Activated T-helper 1 cell treated with anti-CD3 and anti-CD28 coated beads, Interleukin-12 subunit alpha, Interleukin-12 subunit beta, Interleukin-2, Interleukin-4 antibody, amounts not matched to agents 30 ng/mL and 10 ng/mL and 1 ng/mL, durations not matched to agents 14 hours and 24 hours and 36 hours (primary cell): ENCODE results near the gene EXOSC3. TPM values are rescaled to one million over a fixed set of nuclear protein-coding genes. Genes with fewer than 3 reads are reported as not detected.
"Not testable (repeated sequence)": the region's sequence is repeated elsewhere in the genome, so short reads cannot be mapped to it uniquely, and the experiment has no call there.

ENCODE experiments used
- DNase-seq: peaks from one replicate; pipeline ENCODE4 v3.0.0; 2021; ENCODE audit warnings: low spot score
- H3K27ac Mint-ChIP-seq: one replicate; pipeline ENCODE4 v1.8.0; 2021; ENCODE audit warnings: mild to moderate bottlenecking, mixed read lengths
- H3K27me3 Mint-ChIP-seq: one replicate; pipeline ENCODE4 v1.8.0; 2022; ENCODE audit warnings: mild to moderate bottlenecking, moderate library complexity, mixed read lengths; ENCODE audit not compliant: insufficient read depth
- H3K36me3 Mint-ChIP-seq: one replicate; pipeline ENCODE4 v1.8.0; 2021; ENCODE audit warnings: low read depth, mixed read lengths
- H3K4me1 Mint-ChIP-seq: one replicate; pipeline ENCODE4 v1.8.0; 2021; ENCODE audit warnings: low read depth, mixed read lengths
- H3K4me3 Mint-ChIP-seq: one replicate; pipeline ENCODE4 v1.8.0; 2021; ENCODE audit warnings: mild to moderate bottlenecking, moderate library complexity, mixed read lengths
- H3K9me3 Mint-ChIP-seq: one replicate; pipeline ENCODE4 v1.8.0; 2021; ENCODE audit warnings: mixed read lengths
- intact Hi-C: fragments of 100-400 bp; cut with micrococcal nuclease; formaldehyde crosslinking; loops from one replicate; pipeline ENCODE4 v1.15.1; 2024
- total RNA-seq: library from RNA; stranded (reverse); gene quantifications from 2 replicates; pipeline ENCODE4 v1.2.3, GENCODE V29; 2022

Gene EXOSC3
- total RNA-seq, 1 donor from 2014 or later = 94.8 TPM

DNA sequence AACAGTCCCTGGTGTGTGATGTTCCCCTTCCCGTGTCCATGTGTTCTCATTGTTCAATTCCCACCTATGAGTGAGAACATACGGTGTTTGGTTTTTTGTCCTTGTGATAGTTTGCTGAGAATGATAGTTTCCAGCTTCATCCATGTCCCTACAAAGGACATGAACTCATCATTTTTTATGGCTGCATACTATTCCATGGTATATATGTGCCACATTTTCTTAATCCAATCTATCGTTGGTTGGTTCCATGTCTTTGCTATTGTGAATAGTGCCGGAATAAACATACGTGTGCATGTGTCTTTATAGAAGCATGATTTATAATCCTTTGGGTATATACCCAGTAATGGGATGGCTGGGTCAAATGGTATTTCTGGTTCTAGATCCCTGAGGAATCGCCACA is 19.6 kb downstream of the EXOSC3 start:
- intact Hi-C loops, DNase-seq, H3K9me3 Mint-ChIP-seq, H3K4me3 Mint-ChIP-seq, H3K4me1 Mint-ChIP-seq, H3K27me3 Mint-ChIP-seq, H3K27ac Mint-ChIP-seq: not testable (repeated sequence)
- H3K36me3 Mint-ChIP-seq = peaks cover 38% of the 10 kb centered on the region

DNA sequence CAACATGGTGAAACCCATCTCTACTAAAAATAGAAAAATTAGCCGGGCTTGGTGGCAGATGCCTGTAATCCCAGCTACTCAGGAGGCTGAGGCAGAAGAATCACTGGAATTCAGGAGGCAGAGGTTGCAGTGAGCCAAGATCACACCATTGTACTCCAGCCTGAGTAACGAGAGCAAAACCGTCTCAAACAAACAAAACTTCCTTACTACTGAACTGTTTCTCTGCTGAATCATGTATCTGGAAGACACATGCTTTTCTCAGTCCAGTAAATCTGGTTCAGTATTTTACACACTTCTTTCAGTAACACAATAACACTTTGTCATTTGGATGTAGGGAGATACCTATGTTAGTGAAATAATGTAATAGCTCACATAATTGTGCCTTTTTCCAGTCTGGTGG is 23.4 kb downstream of the EXOSC3 start:
- Mint-ChIP-seq H3K36me3 (peaks cover 29% of the 10 kb centered on the region), H3K4me3 (no peak overlapping the region), H3K27ac (no peak overlapping the region), H3K9me3 (peaks cover 4% of the 10 kb centered on the region), H3K27me3 (no peaks in the 10 kb centered on the region), H3K4me1 (no peaks in the 10 kb centered on the region)
- DNase-seq = no peak
- intact Hi-C loops = no loop called here

GRCh38 chr9:37760416-37761161 is 24.3 kb downstream of the EXOSC3 start:
- Mint-ChIP-seq H3K36me3 (peaks cover 28% of the 10 kb centered on the region), H3K4me3 (no peak overlapping the region), H3K27ac (no peak overlapping the region), H3K4me1 (peaks cover 2% of the 10 kb centered on the region), H3K27me3 (no peaks in the 10 kb centered on the region), H3K9me3 (peaks cover 4% of the 10 kb centered on the region)
- intact Hi-C loops = no loop called here
- no peak for DNase-seq

GRCh38 chr9:37758747-37759146 is 26.1 kb downstream of the EXOSC3 start:
- Mint-ChIP-seq H3K27me3 (no peaks in the 10 kb centered on the region), H3K36me3 (peaks cover 29% of the 10 kb centered on the region), H3K27ac (no peak overlapping the region), H3K9me3 (no peaks in the 10 kb centered on the region), H3K4me3 (no peak overlapping the region), H3K4me1 (peaks cover 18% of the 10 kb centered on the region)
- no peak for DNase-seq
- intact Hi-C loops = no loop called here

DNA sequence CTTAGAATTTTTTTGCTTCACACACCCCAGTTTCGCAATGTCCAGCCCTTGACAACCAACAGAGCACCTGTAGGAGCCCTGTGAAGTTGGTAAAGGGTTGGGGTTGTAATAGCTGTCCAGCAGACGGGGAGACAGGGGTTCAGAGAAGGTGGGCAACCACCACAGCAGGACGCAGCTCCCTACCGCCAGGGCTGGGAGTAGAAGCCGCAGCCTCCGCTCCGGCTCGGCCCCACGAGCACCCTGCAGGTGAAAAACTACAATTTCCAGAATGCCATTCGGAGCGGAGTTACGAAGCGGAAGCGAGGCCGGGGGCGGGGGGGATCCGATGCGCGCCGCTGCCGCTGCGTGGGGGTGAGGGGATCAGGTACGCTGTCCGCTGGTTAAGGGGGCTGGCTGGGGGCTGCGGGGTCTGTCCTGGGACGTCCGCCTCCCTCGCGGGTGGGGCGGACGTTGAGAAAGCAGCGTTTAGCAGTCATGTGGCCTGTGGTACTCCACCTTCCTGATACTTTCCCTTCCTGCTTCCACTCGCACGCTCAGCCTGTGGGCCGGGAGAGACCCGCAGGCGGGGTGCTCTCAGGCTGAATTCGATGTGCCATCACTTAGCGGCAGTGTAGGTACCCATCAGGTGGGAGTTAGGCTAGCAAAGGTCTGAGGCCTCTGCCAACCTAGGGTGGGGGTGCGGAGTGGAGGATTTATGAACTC is 31.2 kb downstream of the EXOSC3 start, which contains the start of gene TRMT10B:
Gene TRMT10B, plus strand, starts transcription at position 317 of the 702 bp plus-strand sequence. CDS start 8,127 bp downstream, outside the sequence.
- no peaks in the 10 kb centered on the region for H3K9me3 Mint-ChIP-seq

GRCh38 chr9:37752642-37753488 is 32.0 kb downstream of the EXOSC3 start:
- intact Hi-C loops = loop anchor here (1.0 to 5.0 kb wide), 6 partner anchors 32 to 316 kb away; partner anchors contain the start of genes DCAF10, EXOSC3, SHB and SLC25A51
- Mint-ChIP-seq H3K4me3 (peak overlapping the region; percentile 95), H3K9me3 (no peaks in the 10 kb centered on the region), H3K27me3 (peaks cover 2% of the 10 kb centered on the region), H3K4me1 (peaks cover 27% of the 10 kb centered on the region), H3K36me3 (peaks cover 20% of the 10 kb centered on the region), H3K27ac (peak overlapping the region; percentile 82)
- no peak for DNase-seq

More for the DNA sequence above, 31.2 kb downstream of the EXOSC3 start, which contains the start of gene TRMT10B:
- peaks cover 20% of the 10 kb centered on the region for H3K36me3 Mint-ChIP-seq
- peak; percentile 65 for DNase-seq
- H3K4me3 Mint-ChIP-seq = peak within 1 kb of the TSS; percentile 95
- intact Hi-C loops = loop anchor here (1.0 to 5.0 kb wide), 6 partner anchors 32 to 315 kb away; partner anchors contain the start of genes DCAF10, EXOSC3, SHB and SLC25A51
- H3K4me1 Mint-ChIP-seq = peaks cover 27% of the 10 kb centered on the region
- no peaks in the 10 kb centered on the region for H3K27me3 Mint-ChIP-seq
- H3K27ac Mint-ChIP-seq = peak within 1 kb of the TSS; percentile 82

DNA sequence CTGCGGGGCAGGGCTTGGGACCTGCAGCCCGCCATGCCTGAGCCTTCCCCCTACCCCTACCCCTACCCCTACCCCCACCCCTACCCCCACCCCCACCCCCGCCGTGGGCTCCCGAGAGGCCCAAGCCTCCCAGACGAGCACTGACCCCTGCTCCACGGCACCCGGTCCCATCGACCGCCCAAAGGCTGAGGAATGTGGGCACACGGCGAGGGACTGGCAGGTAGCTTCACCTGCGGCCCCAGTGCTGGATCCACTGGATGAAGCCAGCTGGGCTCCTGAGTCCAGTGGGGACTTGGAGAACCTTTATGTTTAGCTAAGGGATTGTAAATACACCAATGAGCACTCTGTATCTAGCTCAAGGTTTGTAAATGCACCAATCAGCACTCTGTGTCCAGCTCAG is 32.8 kb downstream of the EXOSC3 start:
- intact Hi-C loops = loop anchor here (2.0 to 5.0 kb wide), 3 partner anchors 269 to 317 kb away; partner anchors contain the start of genes SHB and ZBTB5
- DNase-seq, H3K27me3 Mint-ChIP-seq, H3K27ac Mint-ChIP-seq, H3K9me3 Mint-ChIP-seq: not testable (repeated sequence)
- Mint-ChIP-seq H3K4me3 (peak overlapping the region; percentile 95), H3K36me3 (peaks cover 17% of the 10 kb centered on the region), H3K4me1 (peaks cover 27% of the 10 kb centered on the region)

DNA sequence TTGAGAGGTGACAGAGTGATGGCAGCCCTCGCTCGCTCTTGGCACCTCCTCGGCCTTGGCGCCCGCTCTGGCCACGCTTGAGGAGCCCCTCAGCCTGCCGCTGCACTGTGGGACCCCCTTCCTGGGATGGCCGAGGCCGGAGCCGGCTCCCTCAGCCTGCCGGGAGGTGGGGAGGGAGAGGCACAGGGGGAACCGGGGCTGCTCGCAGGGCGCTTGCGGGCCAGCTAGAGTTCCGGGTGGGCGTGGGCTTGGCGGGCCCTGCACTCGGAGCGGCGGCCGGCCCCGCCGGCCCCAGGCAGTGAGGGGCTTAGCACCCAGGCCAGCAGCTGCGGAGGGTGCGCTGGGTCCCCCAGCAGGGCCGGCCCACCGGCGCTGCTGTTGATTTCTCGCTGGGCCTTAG is 33.2 kb downstream of the EXOSC3 start:
- H3K9me3 Mint-ChIP-seq, H3K4me3 Mint-ChIP-seq, H3K27ac Mint-ChIP-seq, DNase-seq, H3K27me3 Mint-ChIP-seq: not testable (repeated sequence)
- intact Hi-C loops = loop anchor here (2.0 to 5.0 kb wide), 3 partner anchors 269 to 317 kb away; partner anchors contain the start of genes SHB and ZBTB5
- H3K4me1 Mint-ChIP-seq = peaks cover 27% of the 10 kb centered on the region
- peaks cover 17% of the 10 kb centered on the region for H3K36me3 Mint-ChIP-seq

GRCh38 chr9:37751186-37751585 is 33.7 kb downstream of the EXOSC3 start:
- intact Hi-C loops = loop anchor here (5.0 kb wide), 1 partner anchor 284 kb away; the partner anchor contains the start of gene ZBTB5
- peaks cover 2% of the 10 kb centered on the region for H3K27me3 Mint-ChIP-seq

DNA sequence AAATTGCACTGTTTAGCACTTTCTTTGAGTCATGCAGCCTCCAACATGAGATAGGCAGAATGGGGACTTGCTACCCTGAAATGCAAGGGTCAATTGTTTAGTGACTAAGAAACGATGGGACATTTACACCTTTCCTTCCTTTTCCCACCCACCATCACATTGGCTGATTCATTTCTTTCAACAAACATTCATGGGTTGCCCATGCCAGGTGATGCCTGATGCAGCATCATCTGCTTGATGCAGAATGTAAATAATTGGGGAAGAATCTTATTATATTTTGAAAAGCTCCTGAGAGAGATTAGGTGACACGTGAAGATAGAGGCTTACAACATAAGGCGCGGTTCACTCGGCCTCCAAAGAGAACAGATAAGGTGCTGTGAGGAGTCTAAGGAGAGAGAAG is 35.7 kb downstream of the EXOSC3 start:
- no peak overlapping the region for H3K27ac Mint-ChIP-seq
- no peaks in the 10 kb centered on the region for H3K9me3 Mint-ChIP-seq
- H3K27me3 Mint-ChIP-seq = peaks cover 2% of the 10 kb centered on the region
- H3K4me1 Mint-ChIP-seq = peaks cover 13% of the 10 kb centered on the region
- H3K36me3 Mint-ChIP-seq = peaks cover 4% of the 10 kb centered on the region
- intact Hi-C loops = loop anchor here (5.0 kb wide), 2 partner anchors 93 to 338 kb away; no protein-coding TSS in a partner anchor
- no peak overlapping the region for H3K4me3 Mint-ChIP-seq
- DNase-seq = no peak

More at GRCh38 chr9:37751186-37751585, 33.7 kb downstream of the EXOSC3 start:
- Mint-ChIP-seq H3K9me3 (no peaks in the 10 kb centered on the region), H3K36me3 (peaks cover 14% of the 10 kb centered on the region), H3K4me1 (peaks cover 27% of the 10 kb centered on the region), H3K4me3 (peak overlapping the region; percentile 48), H3K27ac (no peak overlapping the region)
- DNase-seq = no peak

GRCh38 chr9:37747271-37747753 is 37.6 kb downstream of the EXOSC3 start:
- Mint-ChIP-seq H3K4me1 (no peaks in the 10 kb centered on the region), H3K4me3 (no peak overlapping the region), H3K36me3 (no peaks in the 10 kb centered on the region), H3K27ac (no peak overlapping the region), H3K9me3 (no peaks in the 10 kb centered on the region), H3K27me3 (peaks cover 4% of the 10 kb centered on the region)
- intact Hi-C loops = loop anchor here (5.0 kb wide), 2 partner anchors 95 to 340 kb away; no protein-coding TSS in a partner anchor
- peak; percentile 24 for DNase-seq
